ENCODE results near the gene CTSL. TPM values are rescaled to one million over a fixed set of nuclear protein-coding genes. Genes with fewer than 3 reads are reported as not detected.

CTSL gene
- total and polyA plus RNA-seq, 2 experiments from 2014 or later: 34.5 to 35.3 TPM

- no peak for TF ChIP-seq EZH2 (IDR thresholded peaks at IDR 0.05; ENCODE audit: low read depth, unreplicated experiment)
These were observed at the start of gene CTSL (continued) for GRCh38 chr9:87725900-87726709.

- H3K36me3 ChIP-seq (ENCODE audit: insufficient read depth): peaks cover 13% of the 10 kb centered on the region
- DNase-seq (ENCODE audit: low spot score): no peak
- TF ChIP-seq NANOG (IDR thresholded peaks at IDR 0.05; ENCODE audit: borderline replicate concordance) (no peak), JUNB (IDR thresholded peaks at IDR 0.05; ENCODE audit: unreplicated experiment) (no peak), ZNF331 (CRISPR knock-in tag; IDR thresholded peaks at IDR 0.05; ENCODE audit: low read depth) (no peak), POLR2AphosphoS5 (IDR thresholded peaks at IDR 0.05; ENCODE audit: low read depth) (no peak), REST (IDR thresholded peaks at IDR 0.05; ENCODE audit: unreplicated experiment) (no peak), ZNF462 (CRISPR knock-in tag; IDR thresholded peaks at IDR 0.05) (no peak), CREB1 (CRISPR knock-in tag; IDR thresholded peaks at IDR 0.05; ENCODE audit: low read depth) (no peak), EZH2phosphoT487 (IDR thresholded peaks at IDR 0.05; ENCODE audit: unreplicated experiment) (no peak), EZH2 (IDR thresholded peaks at IDR 0.05; ENCODE audit: low read depth, unreplicated experiment) (no peak), ETS1 (IDR thresholded peaks at IDR 0.05) (no peak)
These were observed 48.7 kb upstream of the CTSL start for GRCh38 chr9:87676976-87677775.

More at GRCh38 chr9:87676976-87677775, 48.7 kb upstream of the CTSL start:
- H3K27ac ChIP-seq (ENCODE audit: low read depth): no peak overlapping the region
- Mint-ChIP-seq H3K4me3 (no peak overlapping the region), H3K9me3 (no peaks in the 10 kb centered on the region), H3K36me3 (ENCODE audit: low read depth) (peaks cover 46% of the 10 kb centered on the region), H3K27me3 (ENCODE audit: insufficient read depth, low read depth, poor library complexity) (peaks cover 10% of the 10 kb centered on the region), H3K27ac (peak overlapping the region; percentile 81; the same call in 1 of the 2 replicates), H3K4me1 (peaks cover 10% of the 10 kb centered on the region)
- H3K4me1 ChIP-seq (ENCODE audit: insufficient read depth): no peaks in the 10 kb centered on the region
- no peaks in the 10 kb centered on the region for H3K9me2 ChIP-seq (ENCODE audit: insufficient read depth)
- H2AFZ ChIP-seq: no peak overlapping the region
- H3K4me2 ChIP-seq: no peak overlapping the region
- H3K27me3 ChIP-seq (ENCODE audit: insufficient read depth): no peaks in the 10 kb centered on the region
- H3K79me2 ChIP-seq (replicated peaks; ENCODE audit: insufficient read depth): no peaks in the 10 kb centered on the region
- H3K4me3 ChIP-seq: no peak overlapping the region
- ATAC-seq: no peak
- H3F3A ChIP-seq (replicated peaks; ENCODE audit: low read depth): no peaks in the 10 kb centered on the region
- H4K20me1 ChIP-seq (replicated peaks; ENCODE audit: insufficient read depth): peaks cover 5% of the 10 kb centered on the region; the same call in 1 of the 2 replicates
